Thoracic aorta (tissue), 2 donors: ENCODE data around the gene MYH10. TPM values are rescaled to one million over a fixed set of nuclear protein-coding genes. Genes with fewer than 3 reads are reported as not detected.

Experiments used
- ATAC-seq: fragments of 150-250 bp; one replicate; pipeline ENCODE4 v1.8.0; 2017; ENCODE audit warnings: low read depth; ENCODE audit not compliant: insufficient number of reproducible peaks, low FRiP score
- DNase-seq: peaks from one replicate; pipeline ENCODE4 v3.0.0-alpha.2; 2020; ENCODE audit warnings: low spot score
- H3K27ac ChIP-seq, 2 donors: fragments of 200-600 bp; sonication (generic); 1 replicate in 1 of 2; 2 replicates in 1 of 2; pipeline ENCODE4 v1.5.1; 2016; ENCODE audit warnings: mild to moderate bottlenecking in 2 of 2, moderate library complexity in 2 of 2
- H3K27me3 ChIP-seq: fragments of 200-600 bp; sonication (generic); replicated peaks from 2 replicates; pipeline ENCODE4 v1.6.0; 2016; ENCODE audit warnings: mild to moderate bottlenecking; ENCODE audit not compliant: insufficient read depth
- H3K36me3 ChIP-seq: fragments of 200-600 bp; sonication (generic); one replicate; pipeline ENCODE4 v1.5.1; 2016
- H3K4me1 ChIP-seq, 2 donors: fragments of 200-600 bp; sonication (generic); 1 replicate in 1 of 2; 2 replicates in 1 of 2; pipeline versions ENCODE4 v1.5.1 to v1.6.0; 2016; ENCODE audit warnings: low read depth in 2 of 2, mild to moderate bottlenecking in 1 of 2; ENCODE audit not compliant: control insufficient read depth in 1 of 2
- H3K4me3 ChIP-seq: fragments of 200-600 bp; sonication (generic); 2 replicates; pipeline ENCODE4 v1.5.1; 2016; ENCODE audit warnings: mild to moderate bottlenecking
- H3K9me3 ChIP-seq: fragments of 200-600 bp; sonication (generic); 2 replicates; pipeline ENCODE4 v1.5.1; 2016
- total RNA-seq, 2 donors: library from RNA; depleted of rRNA; stranded (reverse); fragments of >200 nt; gene quantifications; one replicate each; pipeline versions ENCODE4 v1.1.0 to v1.2.3, GENCODE V29; 2016
- TF ChIP-seq, protein P1 (sequence below): fragments of 200-600 bp; sonication (generic); IDR thresholded peaks from one replicate; pipeline ENCODE4 v1.5.1; 2019; ENCODE audit warnings: antibody characterized with exemption

The MYH10 gene
- total RNA-seq, 2 donors from 2014 or later: 1,436 to 1,719 TPM

- H3K9me3 ChIP-seq: no peaks in the 10 kb centered on the region
- DNase-seq (no peak), ATAC-seq (no peak)
- H3K27me3 ChIP-seq: no peaks in the 10 kb centered on the region
- TF ChIP-seq, protein P1, sequence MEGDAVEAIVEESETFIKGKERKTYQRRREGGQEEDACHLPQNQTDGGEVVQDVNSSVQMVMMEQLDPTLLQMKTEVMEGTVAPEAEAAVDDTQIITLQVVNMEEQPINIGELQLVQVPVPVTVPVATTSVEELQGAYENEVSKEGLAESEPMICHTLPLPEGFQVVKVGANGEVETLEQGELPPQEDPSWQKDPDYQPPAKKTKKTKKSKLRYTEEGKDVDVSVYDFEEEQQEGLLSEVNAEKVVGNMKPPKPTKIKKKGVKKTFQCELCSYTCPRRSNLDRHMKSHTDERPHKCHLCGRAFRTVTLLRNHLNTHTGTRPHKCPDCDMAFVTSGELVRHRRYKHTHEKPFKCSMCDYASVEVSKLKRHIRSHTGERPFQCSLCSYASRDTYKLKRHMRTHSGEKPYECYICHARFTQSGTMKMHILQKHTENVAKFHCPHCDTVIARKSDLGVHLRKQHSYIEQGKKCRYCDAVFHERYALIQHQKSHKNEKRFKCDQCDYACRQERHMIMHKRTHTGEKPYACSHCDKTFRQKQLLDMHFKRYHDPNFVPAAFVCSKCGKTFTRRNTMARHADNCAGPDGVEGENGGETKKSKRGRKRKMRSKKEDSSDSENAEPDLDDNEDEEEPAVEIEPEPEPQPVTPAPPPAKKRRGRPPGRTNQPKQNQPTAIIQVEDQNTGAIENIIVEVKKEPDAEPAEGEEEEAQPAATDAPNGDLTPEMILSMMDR: no peak
- H3K27ac ChIP-seq: peak overlapping the region; percentile 54 to 63
- peaks cover 92% of the 10 kb centered on the region for H3K36me3 ChIP-seq
- peaks cover 0 to 32% of the 10 kb centered on the region in 2 donors for H3K4me1 ChIP-seq
- H3K4me3 ChIP-seq: no peak overlapping the region
Observed at GRCh38 chr17:8488491-8488890, 142.0 kb downstream of the MYH10 start.

- no peak for DNase-seq
- Histone ChIP-seq H3K36me3 (peaks cover 92% of the 10 kb centered on the region), H3K27ac (peak overlapping the region; percentile 54 to 63), H3K9me3 (no peaks in the 10 kb centered on the region), H3K4me3 (no peak overlapping the region), H3K4me1 (peaks cover 0 to 37% of the 10 kb centered on the region in 2 donors), H3K27me3 (no peaks in the 10 kb centered on the region)
- ATAC-seq: no peak
- TF ChIP-seq, protein P1: no peak
Observed at GRCh38 chr17:8487743-8488142, 142.8 kb downstream of the MYH10 start.

DNA sequence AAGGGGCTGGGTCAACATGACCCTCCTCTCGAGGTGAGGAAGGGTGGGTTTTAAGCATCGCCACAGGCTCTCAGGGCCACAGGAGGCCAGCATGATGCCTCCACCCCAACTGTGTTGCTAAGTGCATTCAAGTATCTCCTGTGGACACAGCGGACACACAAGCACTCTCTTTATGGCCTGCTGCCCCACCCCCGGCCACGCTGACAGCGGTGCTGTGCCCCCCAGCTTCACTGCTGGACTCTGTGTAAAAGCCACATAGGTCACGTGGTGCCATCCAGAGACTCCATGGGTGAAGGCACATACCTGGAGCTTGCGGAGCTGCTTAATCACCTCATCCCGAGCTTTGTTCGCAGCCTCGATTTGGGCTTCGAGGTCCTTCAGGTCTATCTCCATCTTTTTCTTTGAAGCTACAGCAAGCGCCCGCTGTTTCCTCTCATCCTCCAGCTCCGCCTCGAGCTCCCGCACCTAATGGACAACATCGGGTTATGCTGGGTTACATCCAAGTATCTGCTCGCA lies 143.3 kb downstream of the MYH10 start:
- Histone ChIP-seq H3K4me3 (no peak overlapping the region), H3K9me3 (no peaks in the 10 kb centered on the region), H3K4me1 (peaks cover 0 to 40% of the 10 kb centered on the region in 2 donors), H3K27ac (peak overlapping the region in 1 of 2 donors; percentile 63), H3K27me3 (no peaks in the 10 kb centered on the region), H3K36me3 (peaks cover 92% of the 10 kb centered on the region)
- ATAC-seq: no peak
- TF ChIP-seq, protein P1: no peak
- no peak for DNase-seq

DNA sequence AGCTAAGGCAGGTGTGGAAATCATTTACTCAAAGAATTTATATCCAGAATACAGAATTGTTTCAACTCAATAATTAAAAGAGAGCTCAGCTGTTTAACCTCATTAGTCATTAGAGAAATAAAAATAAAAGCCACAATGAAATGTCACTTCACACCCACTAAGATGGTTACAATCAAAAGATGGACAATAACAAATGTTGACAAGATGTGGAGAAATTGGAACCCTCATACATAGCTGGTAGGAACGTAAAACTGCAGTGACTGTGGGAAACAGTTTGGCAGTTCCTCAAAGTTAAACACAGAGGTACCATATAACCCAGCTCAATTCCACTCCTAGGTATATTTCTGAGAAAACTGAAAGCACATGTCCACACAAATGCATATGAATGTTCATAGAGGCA lies 145.0 kb downstream of the MYH10 start:
- DNase-seq: no peak
- H3K36me3 ChIP-seq: peaks cover 92% of the 10 kb centered on the region
- peaks cover 3 to 49% of the 10 kb centered on the region in 2 donors for H3K4me1 ChIP-seq
- H3K9me3 ChIP-seq: no peaks in the 10 kb centered on the region
- ATAC-seq: no peak
- H3K4me3 ChIP-seq: no peak overlapping the region
- no peak overlapping the region for H3K27ac ChIP-seq
- TF ChIP-seq, protein P1: no peak
- no peaks in the 10 kb centered on the region for H3K27me3 ChIP-seq

DNA sequence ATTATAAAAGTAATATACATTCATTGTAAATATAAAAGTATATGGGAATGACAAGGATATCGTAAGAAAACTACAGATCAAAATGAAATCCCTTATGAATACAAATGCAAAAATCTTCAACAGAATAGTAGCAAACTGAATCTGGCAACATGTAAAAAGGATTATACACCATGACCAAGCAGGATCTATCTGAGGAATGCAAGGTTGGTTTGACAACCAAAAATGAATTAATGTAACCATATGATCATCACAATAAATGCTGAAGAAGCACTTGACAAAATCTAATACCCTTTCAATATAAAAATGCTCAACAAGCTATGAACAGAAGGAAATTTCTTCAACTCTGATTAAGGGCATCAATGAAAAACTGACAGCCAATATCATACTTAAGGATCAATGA lies 146.1 kb downstream of the MYH10 start:
- ATAC-seq (no peak), DNase-seq (no peak)
- H3K4me1 ChIP-seq: peaks cover 9 to 55% of the 10 kb centered on the region in 2 donors
- no peaks in the 10 kb centered on the region for H3K27me3 ChIP-seq
- peaks cover 93% of the 10 kb centered on the region for H3K36me3 ChIP-seq
- H3K27ac ChIP-seq: no peak overlapping the region
- TF ChIP-seq, protein P1: no peak
- no peaks in the 10 kb centered on the region for H3K9me3 ChIP-seq
- H3K4me3 ChIP-seq: no peak overlapping the region
